B cell (primary cell): ENCODE results near the gene ZDHHC24. TPM values are rescaled to one million over a fixed set of nuclear protein-coding genes. Genes with fewer than 3 reads are reported as not detected.

Experiments
- ATAC-seq: fragments of 200-7000 bp; cut with Tn5 transposase; one replicate; pipeline ENCODE4 v1.10.0; 2021; ENCODE audit warnings: low read depth, mild to moderate bottlenecking, moderate number of reproducible peaks, moderate library complexity
- CTCF ChIA-PET: fragments of 350-600 bp; sonication (Branson Sonifier 250); formaldehyde crosslinking; loops from one replicate; lab custom pipeline; 2021; ENCODE audit warnings: antibody characterized with exemption, inconsistent platforms; lab: Charles Lee
- POLR2A ChIA-PET: fragments of 350-600 bp; sonication (Branson Sonifier 250); formaldehyde crosslinking; loops from one replicate; lab custom pipeline; 2021; ENCODE audit warnings: antibody characterized with exemption; lab: Charles Lee
- DNase-seq: peaks from one replicate; pipeline ENCODE4 v3.0.0; 2013
- H2AFZ ChIP-seq: 2 replicates; pipeline ENCODE4 v1.6.1; 2012; ENCODE audit warnings: mild to moderate bottlenecking, low read depth, low read length; ENCODE audit not compliant: insufficient read depth, poor library complexity, severe bottlenecking
- H3K27ac ChIP-seq, 2 donors: 1 replicate in 1 of 2; 2 replicates in 1 of 2; pipeline ENCODE4 v1.5.1; 2012 to 2013; ENCODE audit warnings: low read length in 2 of 2, mild to moderate bottlenecking in 2 of 2, moderate library complexity in 1 of 2
- H3K27me3 ChIP-seq, 4 experiments: fragments of 200-600 bp in 1 of 4; sonication (generic) in 1 of 4; replicated peaks in 1 of 4; 1 replicate in 2 of 4; 2 replicates in 2 of 4; pipeline versions ENCODE4 v1.6.1 to v1.7.0; 2013 to 2016; ENCODE audit warnings: low read length in 3 of 4, mild to moderate bottlenecking in 2 of 4, mixed read lengths in 1 of 4, moderate library complexity in 1 of 4; ENCODE audit not compliant: insufficient read depth in 4 of 4, control insufficient read depth in 3 of 4; ENCODE audit errors: control extremely low read depth in 1 of 4
- H3K36me3 ChIP-seq, 2 experiments: replicated peaks in 1 of 2; 1 replicate in 1 of 2; 2 replicates in 1 of 2; pipeline versions ENCODE4 v1.6.1 to v1.7.1; 2013; ENCODE audit warnings: low read length in 1 of 2; ENCODE audit not compliant: insufficient read depth in 2 of 2, control insufficient read depth in 1 of 2; ENCODE audit errors: control extremely low read depth in 1 of 2, extremely low read depth in 1 of 2
- H3K4me1 ChIP-seq, 2 donors: fragments of 200-600 bp in 1 of 2; sonication (generic) in 1 of 2; 1 replicate in 1 of 2; 2 replicates in 1 of 2; pipeline versions ENCODE4 v1.5.1 to v1.6.1; 2013 to 2017; ENCODE audit warnings: low read length in 2 of 2; ENCODE audit not compliant: control insufficient read depth in 2 of 2, insufficient read depth in 2 of 2
- H3K4me2 ChIP-seq: replicated peaks from 2 replicates; pipeline ENCODE3; 2012; ENCODE audit warnings: mild to moderate bottlenecking, low read depth, low read length; ENCODE audit not compliant: poor library complexity, severe bottlenecking
- H3K4me3 ChIP-seq, 5 experiments: fragments of 200-600 bp in 1 of 5; sonication (generic) in 1 of 5; 1 replicate in 3 of 5; 2 replicates in 2 of 5; pipeline versions ENCODE4 v1.5.1 to v1.7.0; 2011 to 2016; ENCODE audit warnings: low read length in 4 of 5, mild to moderate bottlenecking in 4 of 5, low read depth in 2 of 5, control low read depth in 1 of 5, moderate library complexity in 1 of 5; ENCODE audit not compliant: insufficient read depth in 1 of 5; ENCODE audit errors: control extremely low read depth in 1 of 5, extremely low read depth in 1 of 5
- H3K79me2 ChIP-seq: fragments of 200-600 bp; sonication (generic); one replicate; pipeline ENCODE4 v1.6.0; 2016; ENCODE audit warnings: low read length; ENCODE audit not compliant: control insufficient read depth, insufficient read depth
- H3K9ac ChIP-seq: fragments of 200-600 bp; sonication (generic); 2 replicates; pipeline ENCODE4 v1.6.1; 2017; ENCODE audit warnings: mild to moderate bottlenecking, low read length, moderate library complexity
- H3K9me3 ChIP-seq, 3 donors: one replicate each; pipeline versions ENCODE4 v1.6.1 to v1.7.1; 2013; ENCODE audit warnings: low read length in 2 of 3; ENCODE audit not compliant: control insufficient read depth in 2 of 3, insufficient read depth in 1 of 3; ENCODE audit errors: control extremely low read depth in 1 of 3
- H4K20me1 ChIP-seq: 2 replicates; pipeline ENCODE4 v1.6.0; 2012; ENCODE audit warnings: mild to moderate bottlenecking, low read length; ENCODE audit not compliant: insufficient read depth, control insufficient read depth, poor library complexity, severe bottlenecking
- H3K27ac Mint-ChIP-seq: one replicate; pipeline ENCODE4 v1.8.0; 2021; ENCODE audit warnings: mixed read lengths
- H3K27me3 Mint-ChIP-seq: one replicate; pipeline ENCODE4 v1.8.0; 2021; ENCODE audit warnings: mixed read lengths
- H3K4me1 Mint-ChIP-seq: one replicate; pipeline ENCODE4 v1.8.0; 2021; ENCODE audit warnings: mixed read lengths
- H3K4me3 Mint-ChIP-seq: one replicate; pipeline ENCODE4 v1.8.0; 2021; ENCODE audit warnings: mixed read lengths
- H3K9me3 Mint-ChIP-seq: one replicate; pipeline ENCODE4 v1.8.0; 2022; ENCODE audit warnings: mixed read lengths; ENCODE audit not compliant: insufficient read depth
- CTCF ChIP-seq: fragments of 200-600 bp; IDR thresholded peaks from one replicate; pipeline ENCODE4 v1.8.0; 2022; ENCODE audit warnings: antibody characterized with exemption, mild to moderate bottlenecking
- EZH2 ChIP-seq: IDR thresholded peaks from 2 replicates; pipeline ENCODE4 v1.6.1; 2012; ENCODE audit warnings: borderline replicate concordance, low read depth, mild to moderate bottlenecking, moderate library complexity, low read length; ENCODE audit not compliant: insufficient read depth, poor library complexity, severe bottlenecking
- WGBS: methylation state at CpG from one replicate; pipeline ENCODE4 v1.1.5; 2013; ENCODE audit warnings: missing lambda C conversion rate; ENCODE audit not compliant: insufficient coverage; 5-methylcytosine and 5-hydroxymethylcytosine counted together
- intact Hi-C: fragments of 100-400 bp; cut with micrococcal nuclease; formaldehyde crosslinking; loops from one replicate; pipeline ENCODE4 v1.10.0; 2022
- polyA plus RNA-seq: library from polyadenylated mRNA; depleted of rRNA; stranded (reverse); fragments of >200 nt; gene quantifications from 2 replicates; pipeline ENCODE4 v1.2.3, GENCODE V29; 2012
- total RNA-seq, 2 donors: library from RNA; stranded (reverse); fragments of 120-200 nt in 1 of 2; gene quantifications; 1 replicate in 1 of 2; 2 replicates in 1 of 2; pipeline versions ENCODE4 v1.2.3 to v1.2.4, GENCODE V29; 2013 to 2022

ZDHHC24 gene
- total and polyA plus RNA-seq, 2 donors (not counting 1 experiment from before 2014, with no cell fraction given) = 29.7 to 32.6 TPM

- no peak overlapping the region for H2AFZ ChIP-seq
- no peaks in the 10 kb centered on the region for H3K27me3 Mint-ChIP-seq
- H3K4me3 Mint-ChIP-seq = no peak overlapping the region
- TF ChIP-seq EZH2 = no peak
- no peak for TF ChIP-seq CTCF
- no peak overlapping the region for H3K4me3 ChIP-seq
- no peaks in the 10 kb centered on the region for H3K9me3 Mint-ChIP-seq
- H3K9ac ChIP-seq = no peak overlapping the region
- no peak overlapping the region for H3K27ac Mint-ChIP-seq
- H3K36me3 ChIP-seq = peaks cover 1 to 38% of the 10 kb centered on the region in 2 experiments
- H3K9me3 ChIP-seq = no peaks in the 10 kb centered on the region
- H4K20me1 ChIP-seq = no peaks in the 10 kb centered on the region
- no peaks in the 10 kb centered on the region for H3K79me2 ChIP-seq
- no peaks in the 10 kb centered on the region for H3K27me3 ChIP-seq
- intact Hi-C loops = no loop called here
- no peak overlapping the region for H3K4me2 ChIP-seq
- DNase-seq = no peak
- CTCF ChIA-PET = no interaction called here
- H3K27ac ChIP-seq = no peak overlapping the region
- 100% methylated on average over 10 of the region's 10 CpGs for WGBS
- peaks cover 30% of the 10 kb centered on the region for H3K4me1 Mint-ChIP-seq
- H3K4me1 ChIP-seq = peaks cover 15 to 17% of the 10 kb centered on the region in 2 donors
- ATAC-seq = no peak
- POLR2A ChIA-PET = no interaction called here
Measured at GRCh38 chr11:66539870-66540213, 6.0 kb downstream of the ZDHHC24 start.

GRCh38 chr11:66539170-66539869 is 6.5 kb downstream of the ZDHHC24 start:
- Mint-ChIP-seq H3K4me1 (peaks cover 28% of the 10 kb centered on the region), H3K4me3 (no peak overlapping the region), H3K9me3 (no peaks in the 10 kb centered on the region), H3K27ac (no peak overlapping the region), H3K27me3 (no peaks in the 10 kb centered on the region)
- Histone ChIP-seq H3K36me3 (peaks cover 1 to 38% of the 10 kb centered on the region in 2 experiments), H3K27me3 (no peaks in the 10 kb centered on the region), H3K4me3 (no peak overlapping the region), H4K20me1 (no peaks in the 10 kb centered on the region), H3K9ac (no peak overlapping the region), H3K79me2 (no peaks in the 10 kb centered on the region), H3K4me2 (no peak overlapping the region), H3K4me1 (peaks cover 9 to 11% of the 10 kb centered on the region in 2 donors), H2AFZ (no peak overlapping the region), H3K27ac (no peak overlapping the region), H3K9me3 (no peaks in the 10 kb centered on the region)
- POLR2A ChIA-PET = interaction anchor here (0.6 kb wide), 1 partner anchor 542 kb away, joined by 3 read pairs; no protein-coding TSS in a partner anchor
- DNase-seq (no peak), ATAC-seq (no peak)
- CTCF ChIA-PET = no interaction called here
- intact Hi-C loops = no loop called here
- TF ChIP-seq EZH2 (no peak), CTCF (no peak)
- WGBS = 99% methylated on average over 13 of the region's 16 CpGs
